CD14-positive monocyte (primary cell): ENCODE data around the gene TBXAS1. TPM values are rescaled to one million over a fixed set of nuclear protein-coding genes. Genes with fewer than 3 reads are reported as not detected.

ENCODE experiments used
- DNase-seq, 3 donors: peaks; one replicate each; pipeline ENCODE4 v3.0.0-alpha.2; 2011 to 2022
- H2AFZ ChIP-seq: 2 replicates; pipeline ENCODE4 v1.6.0; 2012; ENCODE audit warnings: mild to moderate bottlenecking, low read depth, low read length, inconsistent platforms; ENCODE audit not compliant: insufficient read depth, poor library complexity, severe bottlenecking
- H3K27ac ChIP-seq, 2 donors: 1 replicate in 1 of 2; 2 replicates in 1 of 2; pipeline ENCODE4 v1.5.1; 2012 to 2013; ENCODE audit warnings: low read length in 2 of 2, control low read depth in 1 of 2, inconsistent platforms in 1 of 2, low read depth in 1 of 2, mild to moderate bottlenecking in 1 of 2
- H3K27me3 ChIP-seq, 2 donors: one replicate each; pipeline versions ENCODE4 v1.6.0 to v1.6.1; 2011 to 2013; ENCODE audit warnings: low read length in 2 of 2; ENCODE audit not compliant: control insufficient read depth in 2 of 2, insufficient read depth in 2 of 2
- H3K36me3 ChIP-seq, 2 donors: replicated peaks in 1 of 2; 1 replicate in 1 of 2; 2 replicates in 1 of 2; pipeline versions ENCODE4 v1.5.1 to v1.6.1; 2012 to 2013; ENCODE audit warnings: low read length in 2 of 2, control low read depth in 1 of 2, inconsistent platforms in 1 of 2, mild to moderate bottlenecking in 1 of 2; ENCODE audit not compliant: insufficient read depth in 2 of 2, control insufficient read depth in 1 of 2
- H3K4me1 ChIP-seq, 2 donors: 1 replicate in 1 of 2; 2 replicates in 1 of 2; pipeline versions ENCODE4 v1.5.1 to v1.6.1; 2012 to 2013; ENCODE audit warnings: low read length in 2 of 2, control low read depth in 1 of 2, inconsistent platforms in 1 of 2, mild to moderate bottlenecking in 1 of 2, moderate library complexity in 1 of 2; ENCODE audit not compliant: insufficient read depth in 2 of 2, control insufficient read depth in 1 of 2
- H3K4me2 ChIP-seq: replicated peaks from 2 replicates; pipeline ENCODE3; 2012; ENCODE audit warnings: low read length, moderate library complexity, mild to moderate bottlenecking; ENCODE audit not compliant: poor library complexity, severe bottlenecking; ENCODE audit errors: extremely low read depth
- H3K4me3 ChIP-seq, 3 experiments: fragments of 200-600 bp in 1 of 3; sonication (generic) in 1 of 3; replicated peaks in 1 of 3; 1 replicate in 2 of 3; 2 replicates in 1 of 3; pipeline ENCODE4 v1.5.1; 2011 to 2013; ENCODE audit warnings: low read length in 3 of 3, mild to moderate bottlenecking in 3 of 3, control low read depth in 2 of 3, low read depth in 2 of 3, inconsistent platforms in 1 of 3, moderate library complexity in 1 of 3
- H3K79me2 ChIP-seq: 2 replicates; pipeline ENCODE4 v1.6.0; 2012; ENCODE audit warnings: mild to moderate bottlenecking, control low read depth, inconsistent platforms, low read length, moderate library complexity; ENCODE audit not compliant: insufficient read depth
- H3K9ac ChIP-seq: 2 replicates; pipeline ENCODE4 v1.6.0; 2017; ENCODE audit warnings: low read length, mild to moderate bottlenecking; ENCODE audit not compliant: insufficient read depth, poor library complexity, severe bottlenecking
- H3K9me3 ChIP-seq, 2 donors: replicated peaks in 1 of 2; 1 replicate in 1 of 2; 2 replicates in 1 of 2; pipeline versions ENCODE4 v1.5.1 to v1.6.1; 2012 to 2013; ENCODE audit warnings: low read length in 2 of 2, control low read depth in 1 of 2; ENCODE audit not compliant: control insufficient read depth in 1 of 2, insufficient read depth in 1 of 2
- H4K20me1 ChIP-seq: 2 replicates; pipeline ENCODE4 v1.6.0; 2012; ENCODE audit warnings: mild to moderate bottlenecking, low read length, control low read depth, moderate library complexity; ENCODE audit not compliant: insufficient read depth
- H3K27ac Mint-ChIP-seq, 7 donors: one replicate each; pipeline ENCODE4 v1.8.0; 2020; ENCODE audit warnings: mild to moderate bottlenecking in 7 of 7, mixed read lengths in 7 of 7, moderate library complexity in 6 of 7, inconsistent platforms in 2 of 7
- H3K27me3 Mint-ChIP-seq, 3 donors: one replicate each; pipeline ENCODE4 v1.8.0; 2021 to 2022; ENCODE audit warnings: low read depth in 3 of 3, mild to moderate bottlenecking in 3 of 3, mixed read lengths in 3 of 3, moderate library complexity in 3 of 3, inconsistent platforms in 1 of 3
- H3K36me3 Mint-ChIP-seq, 2 donors: one replicate each; pipeline ENCODE4 v1.8.0; 2020; ENCODE audit warnings: mixed read lengths in 2 of 2, inconsistent platforms in 1 of 2, mild to moderate bottlenecking in 1 of 2
- H3K4me1 Mint-ChIP-seq: one replicate; pipeline ENCODE4 v1.8.0; 2020; ENCODE audit warnings: mild to moderate bottlenecking, mixed read lengths
- H3K4me3 Mint-ChIP-seq, 2 donors: one replicate each; pipeline ENCODE4 v1.8.0; 2020; ENCODE audit warnings: mild to moderate bottlenecking in 2 of 2, mixed read lengths in 2 of 2, moderate library complexity in 1 of 2
- H3K9me3 Mint-ChIP-seq, 7 donors: one replicate each; pipeline ENCODE4 v1.8.0; 2020 to 2022; ENCODE audit warnings: mixed read lengths in 7 of 7, mild to moderate bottlenecking in 6 of 7, moderate library complexity in 6 of 7, inconsistent platforms in 2 of 7
- CTCF ChIP-seq: fragments of 200-600 bp; IDR thresholded peaks from one replicate; pipeline ENCODE4 v1.8.0; 2022; ENCODE audit warnings: antibody characterized with exemption, mild to moderate bottlenecking
- WGBS: methylation state at CpG from one replicate; pipeline ENCODE4 v1.1.5; 2013; ENCODE audit warnings: missing lambda C conversion rate; ENCODE audit not compliant: insufficient coverage; 5-methylcytosine and 5-hydroxymethylcytosine counted together
- intact Hi-C, 2 donors: fragments of 100-400 bp; cut with micrococcal nuclease; formaldehyde crosslinking; loops; one replicate each; pipeline versions ENCODE4 v1.15.0 to v1.15.1; 2023
- polyA plus RNA-seq, 3 donors: library from polyadenylated mRNA; depleted of rRNA in 1 of 3; unstranded in 2 of 3; stranded (reverse) in 1 of 3; fragments of 300-500 nt in 2 of 3; fragments of >200 nt in 1 of 3; fragmentation: Illumina TruSeq in 2 of 3; gene quantifications; 1 replicate in 2 of 3; 2 replicates in 1 of 3; pipeline ENCODE4 v1.2.3, GENCODE V29; 2012 to 2021

The TBXAS1 gene
- polyA plus RNA-seq, 3 donors, result 289 to 335 (median 298) TPM

GRCh38 chr7:140024585-140024984, 195.5 kb downstream of the TBXAS1 start:
- Histone ChIP-seq H3K79me2 (no peaks in the 10 kb centered on the region), H3K4me3 (no peak overlapping the region), H3K27ac (no peak overlapping the region), H2AFZ (no peak overlapping the region), H3K36me3 (peaks cover 39 to 92% of the 10 kb centered on the region in 2 donors), H3K9ac (no peak overlapping the region), H3K4me2 (no peak overlapping the region), H4K20me1 (peaks cover 87% of the 10 kb centered on the region), H3K4me1 (no peaks in the 10 kb centered on the region), H3K27me3 (no peaks in the 10 kb centered on the region), H3K9me3 (no peaks in the 10 kb centered on the region)
- DNase-seq, result no peak
- Mint-ChIP-seq H3K4me1 (no peaks in the 10 kb centered on the region), H3K27ac (peak overlapping the region in 1 of 7 donors; percentile 69), H3K4me3 (no peak overlapping the region), H3K9me3 (no peaks in the 10 kb centered on the region), H3K36me3 (peaks cover 75 to 78% of the 10 kb centered on the region in 2 donors), H3K27me3 (peaks cover 0 to 2% (median 0%) of the 10 kb centered on the region in 3 donors)
- intact Hi-C loops, result no loop called here
- TF ChIP-seq CTCF, result no peak
- 96% methylated on average over 18 of the region's 18 CpGs for WGBS

- Mint-ChIP-seq H3K4me1 (no peaks in the 10 kb centered on the region), H3K27me3 (peaks cover 0 to 2% (median 0%) of the 10 kb centered on the region in 3 donors), H3K4me3 (no peak overlapping the region), H3K27ac (no peak overlapping the region), H3K36me3 (peaks cover 74 to 77% of the 10 kb centered on the region in 2 donors), H3K9me3 (no peaks in the 10 kb centered on the region)
- intact Hi-C loops, result no loop called here
- no peaks in the 10 kb centered on the region for H3K4me1 ChIP-seq
- no peak overlapping the region for H3K9ac ChIP-seq
- no peaks in the 10 kb centered on the region for H3K79me2 ChIP-seq
- no peak for TF ChIP-seq CTCF
- no peak overlapping the region for H2AFZ ChIP-seq
- H3K36me3 ChIP-seq, result peaks cover 39 to 89% of the 10 kb centered on the region in 2 donors
- peaks cover 85% of the 10 kb centered on the region for H4K20me1 ChIP-seq
- H3K9me3 ChIP-seq, result no peaks in the 10 kb centered on the region
- H3K4me2 ChIP-seq, result no peak overlapping the region
- H3K27me3 ChIP-seq, result no peaks in the 10 kb centered on the region
- no peak overlapping the region for H3K27ac ChIP-seq
- no peak overlapping the region for H3K4me3 ChIP-seq
- 100% methylated on average over 2 of the region's 4 CpGs for WGBS
- no peak for DNase-seq
These were observed 196.2 kb downstream of the TBXAS1 start for GRCh38 chr7:140025241-140025640.
